C4-2B (cell line): ENCODE data around the gene TSEN15.

Experiments used
- ZFX ChIP-seq: fragments of 450-650 bp; IDR thresholded peaks from 2 replicates; pipeline ENCODE4 v1.6.1; 2017
- TF ChIP-seq, protein P1 (sequence below): fragments of 450-650 bp; conservative IDR thresholded peaks from 2 replicates; pipeline ENCODE4 v1.5.1; 2017; ENCODE audit warnings: mild to moderate bottlenecking

DNA sequence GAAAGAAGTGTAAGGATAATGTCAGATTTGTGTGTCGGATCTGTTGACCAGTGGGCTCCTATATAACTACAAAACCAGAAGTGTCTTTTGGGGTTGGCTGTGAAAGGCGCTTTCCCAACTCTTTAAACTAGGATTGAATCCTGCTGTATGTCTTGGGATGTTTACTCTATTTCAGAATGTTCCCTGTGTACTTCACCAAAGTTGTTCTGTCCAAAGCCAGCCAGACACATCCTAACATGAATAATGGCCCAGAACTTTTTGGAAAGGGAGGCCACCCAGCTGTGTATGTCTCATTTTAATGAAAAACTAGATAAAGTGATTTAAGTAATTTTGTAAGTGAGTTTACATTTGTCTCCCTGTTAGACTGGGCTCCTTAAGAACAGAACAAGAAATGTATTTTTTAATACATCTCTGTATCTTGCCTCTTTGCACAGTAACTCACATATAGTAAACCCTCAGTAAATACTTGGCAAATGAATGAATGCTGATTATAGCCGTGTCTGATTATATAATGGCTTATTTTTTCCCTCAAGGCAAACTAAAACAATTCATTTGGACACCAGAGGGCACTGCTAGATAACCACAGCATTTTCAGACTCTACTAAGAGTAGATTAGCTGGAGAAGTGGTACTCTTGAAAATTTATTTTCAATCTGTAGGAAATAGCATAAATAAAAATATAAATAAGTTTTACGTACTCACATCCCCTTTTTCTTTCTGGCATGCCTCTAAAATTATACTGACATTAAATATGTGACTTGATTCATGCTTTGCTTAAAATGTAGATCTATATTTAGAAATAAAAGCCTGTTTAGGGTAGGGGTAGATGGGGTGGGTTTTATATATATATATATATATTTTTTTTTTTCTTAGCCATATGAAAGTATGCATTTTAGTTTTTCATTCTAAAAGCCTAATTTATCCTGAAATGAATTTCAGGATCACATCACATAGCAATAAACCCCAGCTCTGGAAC, 23.8 kb downstream of the TSEN15 start:
- TF ChIP-seq, protein P1, sequence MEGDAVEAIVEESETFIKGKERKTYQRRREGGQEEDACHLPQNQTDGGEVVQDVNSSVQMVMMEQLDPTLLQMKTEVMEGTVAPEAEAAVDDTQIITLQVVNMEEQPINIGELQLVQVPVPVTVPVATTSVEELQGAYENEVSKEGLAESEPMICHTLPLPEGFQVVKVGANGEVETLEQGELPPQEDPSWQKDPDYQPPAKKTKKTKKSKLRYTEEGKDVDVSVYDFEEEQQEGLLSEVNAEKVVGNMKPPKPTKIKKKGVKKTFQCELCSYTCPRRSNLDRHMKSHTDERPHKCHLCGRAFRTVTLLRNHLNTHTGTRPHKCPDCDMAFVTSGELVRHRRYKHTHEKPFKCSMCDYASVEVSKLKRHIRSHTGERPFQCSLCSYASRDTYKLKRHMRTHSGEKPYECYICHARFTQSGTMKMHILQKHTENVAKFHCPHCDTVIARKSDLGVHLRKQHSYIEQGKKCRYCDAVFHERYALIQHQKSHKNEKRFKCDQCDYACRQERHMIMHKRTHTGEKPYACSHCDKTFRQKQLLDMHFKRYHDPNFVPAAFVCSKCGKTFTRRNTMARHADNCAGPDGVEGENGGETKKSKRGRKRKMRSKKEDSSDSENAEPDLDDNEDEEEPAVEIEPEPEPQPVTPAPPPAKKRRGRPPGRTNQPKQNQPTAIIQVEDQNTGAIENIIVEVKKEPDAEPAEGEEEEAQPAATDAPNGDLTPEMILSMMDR = peak; percentile 89
- no peak for TF ChIP-seq ZFX
